ENCODE measurements around the gene RASSF8. TPM values are rescaled to one million over a fixed set of nuclear protein-coding genes. Genes with fewer than 3 reads are reported as not detected.

RASSF8 gene
- polyA plus RNA-seq, 4 donors = 0.22 to 6.0 (median 2.6) TPM

DNA sequence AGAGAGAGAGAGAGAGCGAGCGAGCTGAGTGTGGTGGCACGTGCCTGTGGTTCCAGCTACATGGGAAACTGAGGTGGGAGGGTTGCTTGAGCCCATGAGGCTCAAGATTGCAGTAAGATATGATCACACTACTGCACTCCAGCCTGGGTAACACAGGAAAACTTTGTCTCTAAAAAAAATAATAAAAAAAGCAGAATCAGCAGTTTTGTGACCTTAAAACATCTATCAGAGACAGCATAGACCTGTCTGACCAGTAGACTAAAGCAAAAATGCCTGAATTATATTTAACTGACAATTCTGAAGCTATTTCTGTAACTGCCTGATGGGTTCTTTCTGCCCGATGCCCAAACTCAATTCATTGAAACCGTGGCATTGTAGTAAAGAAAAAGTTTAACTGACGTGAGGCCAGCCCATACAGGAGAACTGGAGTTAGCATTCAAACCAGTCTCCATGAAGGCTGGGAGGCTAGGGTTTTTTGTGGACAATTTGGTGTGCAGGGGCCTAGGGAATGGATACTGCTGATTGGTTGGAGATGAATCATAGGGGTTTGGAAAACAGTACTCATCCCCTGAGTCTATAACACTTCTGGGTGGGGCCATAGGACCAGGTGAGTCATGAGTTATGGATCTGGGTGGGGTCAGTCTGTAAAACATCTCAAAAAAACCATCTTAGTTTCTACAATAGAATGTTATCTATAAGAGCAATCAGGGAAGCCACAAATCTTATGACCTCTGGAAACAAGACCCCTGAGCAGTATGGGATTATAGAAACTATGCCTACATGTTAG is 8.0 kb upstream of the RASSF8 start:
- DNase-seq = no peak
- Histone ChIP-seq H3K4me1 (ENCODE audit: control insufficient read depth in 3 of 3, insufficient read depth in 2 of 3, low read depth in 1 of 3, low read length in 2 of 3) (no peaks in the 10 kb centered on the region), H3K9me3 (ENCODE audit: control insufficient read depth in 2 of 2, insufficient read depth in 1 of 2, low read depth in 1 of 2, low read length in 1 of 2) (no peaks in the 10 kb centered on the region), H3K4me3 (ENCODE audit: low read depth in 1 of 3, low read length in 3 of 3) (no peak overlapping the region), H3K27ac (ENCODE audit: low read depth in 1 of 3, low read length in 2 of 3) (no peak overlapping the region), H3K36me3 (ENCODE audit: control insufficient read depth in 3 of 3, insufficient read depth in 2 of 3, low read depth in 1 of 3, low read length in 3 of 3) (no peaks in the 10 kb centered on the region), H3K27me3 (ENCODE audit: control insufficient read depth in 3 of 3, insufficient read depth in 3 of 3, low read length in 3 of 3) (no peaks in the 10 kb centered on the region)
- FAIRE-seq = no peak
- 91 to 94% (median 93%) methylated on average over 5 of the region's 6 CpGs for WGBS, 3 donors

DNA sequence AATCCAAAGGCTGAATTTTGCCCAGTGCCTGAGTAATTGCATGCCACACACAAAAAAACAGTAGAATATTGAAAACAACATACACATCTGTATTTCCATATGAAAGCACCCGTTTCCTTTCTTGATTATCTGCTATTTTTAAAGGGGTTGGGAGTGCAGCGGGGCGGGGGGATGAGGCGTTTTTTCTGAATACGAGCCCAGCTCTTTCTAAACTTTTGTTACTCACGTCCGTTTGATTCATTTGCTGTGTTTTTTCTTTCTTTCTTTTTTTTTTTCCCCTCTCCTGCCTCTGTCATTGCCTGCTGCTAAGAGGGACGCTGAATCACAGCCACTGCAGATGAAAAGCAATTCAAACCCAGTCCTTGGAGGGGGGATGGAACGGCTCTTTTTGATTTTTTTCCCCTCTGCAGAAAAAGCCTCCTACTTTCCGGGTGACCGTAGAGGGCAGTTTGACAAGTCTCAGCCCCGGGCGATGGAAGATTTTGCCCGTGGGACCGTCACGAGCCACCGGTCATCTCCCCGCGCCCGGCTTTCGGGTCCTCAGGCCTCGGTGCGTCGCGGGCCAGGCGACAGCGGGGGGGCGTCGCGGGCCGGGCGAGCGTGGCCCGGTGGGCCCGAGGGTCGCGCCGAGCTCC is 572 bp upstream of the RASSF8 start:
- 2 to 4% (median 3%) methylated on average over 37 to 38 of the region's 38 CpGs for WGBS, 3 donors
- Histone ChIP-seq H3K36me3 (ENCODE audit: control insufficient read depth in 3 of 3, insufficient read depth in 2 of 3, low read depth in 1 of 3, low read length in 3 of 3) (no peaks in the 10 kb centered on the region), H3K4me3 (ENCODE audit: low read depth in 1 of 3, low read length in 3 of 3) (peak overlapping the region; percentile 55 to 74 (median 70)), H3K4me1 (ENCODE audit: control insufficient read depth in 3 of 3, insufficient read depth in 2 of 3, low read depth in 1 of 3, low read length in 2 of 3) (no peaks in the 10 kb centered on the region), H3K27ac (ENCODE audit: low read depth in 1 of 3, low read length in 2 of 3) (peak overlapping the region in 2 of 3 donors; percentile 68 to 80), H3K27me3 (ENCODE audit: control insufficient read depth in 3 of 3, insufficient read depth in 3 of 3, low read length in 3 of 3) (peaks cover 0 to 5% (median 0%) of the 10 kb centered on the region in 3 donors), H3K9me3 (ENCODE audit: control insufficient read depth in 2 of 2, insufficient read depth in 1 of 2, low read depth in 1 of 2, low read length in 1 of 2) (no peaks in the 10 kb centered on the region)
- FAIRE-seq (no peak), DNase-seq (peak in 1 of 2 donors; percentile 8)

DNA sequence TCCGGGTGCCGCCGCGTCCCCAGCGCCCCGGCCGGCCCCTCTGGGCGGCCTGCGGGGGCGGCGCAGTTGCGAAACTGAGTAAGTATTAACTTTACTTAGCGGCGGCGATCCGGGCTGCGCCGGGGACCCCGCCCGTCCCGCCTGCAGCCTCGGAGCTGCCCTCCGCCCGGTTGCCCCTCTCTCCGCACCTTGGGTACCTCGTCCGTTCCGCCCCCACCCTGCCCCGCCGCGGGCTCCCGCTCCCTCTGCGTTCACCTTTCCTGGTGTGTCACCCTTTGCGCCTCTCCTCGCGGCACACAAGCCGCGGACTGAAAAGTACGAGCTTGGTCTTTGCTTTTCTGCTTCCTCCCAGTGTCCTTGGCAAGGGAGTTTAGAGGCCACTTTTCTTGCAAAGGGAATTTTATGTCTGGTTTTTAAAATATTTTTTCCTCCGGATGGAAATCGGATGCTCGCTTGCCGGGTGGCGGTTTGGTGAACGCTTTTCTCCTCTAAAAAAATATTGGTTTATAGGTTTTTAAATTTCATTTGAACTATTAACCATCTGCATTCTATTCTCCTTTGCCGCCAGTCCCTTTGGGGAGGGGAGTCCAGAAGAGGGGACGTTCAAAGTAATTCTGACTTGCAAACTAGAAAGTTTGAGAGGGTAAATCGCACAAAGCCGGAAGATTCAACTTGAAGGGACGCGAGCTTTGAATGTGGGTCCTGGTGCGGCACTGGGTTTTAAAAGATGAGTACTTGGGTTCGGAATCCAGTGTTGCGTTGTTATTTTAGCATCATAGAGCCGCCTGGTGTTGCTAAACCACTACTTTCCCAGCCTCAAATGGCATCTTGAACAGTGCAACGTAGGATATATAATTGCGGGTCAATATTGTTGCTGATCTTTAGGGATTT is 834 bp downstream of the RASSF8 start:
- FAIRE-seq (no peak), DNase-seq (peak in 1 of 2 donors; percentile 78)
- Histone ChIP-seq H3K4me1 (ENCODE audit: control insufficient read depth in 3 of 3, insufficient read depth in 2 of 3, low read depth in 1 of 3, low read length in 2 of 3) (no peaks in the 10 kb centered on the region), H3K4me3 (ENCODE audit: low read depth in 1 of 3, low read length in 3 of 3) (peak overlapping the region; percentile 70 to 80 (median 74)), H3K27ac (ENCODE audit: low read depth in 1 of 3, low read length in 2 of 3) (peak overlapping the region in 2 of 3 donors; percentile 75 to 93), H3K9me3 (ENCODE audit: control insufficient read depth in 2 of 2, insufficient read depth in 1 of 2, low read depth in 1 of 2, low read length in 1 of 2) (no peaks in the 10 kb centered on the region), H3K36me3 (ENCODE audit: control insufficient read depth in 3 of 3, insufficient read depth in 2 of 3, low read depth in 1 of 3, low read length in 3 of 3) (peaks cover 0 to 3% (median 0%) of the 10 kb centered on the region in 3 donors), H3K27me3 (ENCODE audit: control insufficient read depth in 3 of 3, insufficient read depth in 3 of 3, low read length in 3 of 3) (peaks cover 0 to 5% (median 0%) of the 10 kb centered on the region in 3 donors)
- WGBS, 3 donors = 0 to 2% (median 1%) methylated on average over 43 to 57 of the region's 57 CpGs

DNA sequence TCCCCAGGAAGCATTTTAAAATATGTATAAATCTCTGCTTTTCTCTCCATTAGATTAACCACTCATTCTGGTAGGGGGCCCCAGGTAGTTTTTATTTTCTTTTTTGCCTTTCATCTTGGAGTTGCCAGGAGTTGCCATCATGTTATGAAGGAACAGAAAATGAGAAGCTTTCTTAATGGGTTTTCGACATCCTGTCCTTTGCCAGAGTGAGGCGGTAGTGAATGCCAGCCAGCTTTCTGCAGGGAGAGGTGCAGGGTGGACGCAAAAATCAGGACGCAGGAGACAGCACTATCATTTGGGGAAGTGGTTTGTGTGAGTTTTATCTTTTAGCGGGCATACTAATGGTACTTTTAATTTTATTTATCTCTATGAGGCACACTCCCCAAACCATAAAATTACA is 1.7 kb downstream of the RASSF8 start:
- H3K4me1 ChIP-seq (ENCODE audit: control insufficient read depth in 3 of 3, insufficient read depth in 2 of 3, low read depth in 1 of 3, low read length in 2 of 3) = no peaks in the 10 kb centered on the region
- no peak for FAIRE-seq
- no peaks in the 10 kb centered on the region for H3K9me3 ChIP-seq (ENCODE audit: control insufficient read depth in 2 of 2, insufficient read depth in 1 of 2, low read depth in 1 of 2, low read length in 1 of 2)
- peak in 1 of 2 donors; percentile 24 for DNase-seq
- WGBS, 3 donors = 5 to 20% (median 13%) methylated on average over 5 of the region's 5 CpGs
- peaks cover 0 to 3% (median 0%) of the 10 kb centered on the region in 3 donors for H3K36me3 ChIP-seq (ENCODE audit: control insufficient read depth in 3 of 3, insufficient read depth in 2 of 3, low read depth in 1 of 3, low read length in 3 of 3)
- peak overlapping the region in 1 of 3 donors; percentile 80 for H3K4me3 ChIP-seq (ENCODE audit: low read depth in 1 of 3, low read length in 3 of 3)
- no peak overlapping the region for H3K27ac ChIP-seq (ENCODE audit: low read depth in 1 of 3, low read length in 2 of 3)
- H3K27me3 ChIP-seq (ENCODE audit: control insufficient read depth in 3 of 3, insufficient read depth in 3 of 3, low read length in 3 of 3) = peaks cover 0 to 5% (median 0%) of the 10 kb centered on the region in 3 donors

DNA sequence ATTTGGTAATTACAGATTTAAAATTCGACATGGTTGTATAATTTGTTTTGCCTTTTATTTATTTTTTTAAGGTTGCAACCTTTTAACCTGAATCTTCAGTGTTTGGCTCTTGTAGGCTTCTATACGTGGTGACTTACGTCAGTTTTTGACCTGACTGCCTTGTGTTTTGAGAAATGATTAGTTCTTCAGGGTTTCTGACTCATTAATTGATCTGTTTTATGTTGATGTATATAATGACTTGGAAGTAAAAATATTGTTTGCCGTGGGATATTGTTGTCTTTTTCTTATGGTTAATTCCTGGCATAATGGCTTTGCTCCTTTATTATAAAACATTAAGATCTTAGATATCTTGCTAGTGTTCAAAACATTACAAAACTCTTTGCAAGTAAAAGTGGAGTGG is 2.5 kb downstream of the RASSF8 start:
- WGBS, 3 donors = 47 to 51% (median 50%) methylated on average over 4 of the region's 4 CpGs
- no peak overlapping the region for H3K4me3 ChIP-seq (ENCODE audit: low read depth in 1 of 3, low read length in 3 of 3)
- H3K9me3 ChIP-seq (ENCODE audit: control insufficient read depth in 2 of 2, insufficient read depth in 1 of 2, low read depth in 1 of 2, low read length in 1 of 2) = no peaks in the 10 kb centered on the region
- peaks cover 0 to 5% (median 0%) of the 10 kb centered on the region in 3 donors for H3K27me3 ChIP-seq (ENCODE audit: control insufficient read depth in 3 of 3, insufficient read depth in 3 of 3, low read length in 3 of 3)
- H3K4me1 ChIP-seq (ENCODE audit: control insufficient read depth in 3 of 3, insufficient read depth in 2 of 3, low read depth in 1 of 3, low read length in 2 of 3) = no peaks in the 10 kb centered on the region
- peaks cover 0 to 3% (median 0%) of the 10 kb centered on the region in 3 donors for H3K36me3 ChIP-seq (ENCODE audit: control insufficient read depth in 3 of 3, insufficient read depth in 2 of 3, low read depth in 1 of 3, low read length in 3 of 3)
- H3K27ac ChIP-seq (ENCODE audit: low read depth in 1 of 3, low read length in 2 of 3) = no peak overlapping the region
- FAIRE-seq (no peak), DNase-seq (no peak)

DNA sequence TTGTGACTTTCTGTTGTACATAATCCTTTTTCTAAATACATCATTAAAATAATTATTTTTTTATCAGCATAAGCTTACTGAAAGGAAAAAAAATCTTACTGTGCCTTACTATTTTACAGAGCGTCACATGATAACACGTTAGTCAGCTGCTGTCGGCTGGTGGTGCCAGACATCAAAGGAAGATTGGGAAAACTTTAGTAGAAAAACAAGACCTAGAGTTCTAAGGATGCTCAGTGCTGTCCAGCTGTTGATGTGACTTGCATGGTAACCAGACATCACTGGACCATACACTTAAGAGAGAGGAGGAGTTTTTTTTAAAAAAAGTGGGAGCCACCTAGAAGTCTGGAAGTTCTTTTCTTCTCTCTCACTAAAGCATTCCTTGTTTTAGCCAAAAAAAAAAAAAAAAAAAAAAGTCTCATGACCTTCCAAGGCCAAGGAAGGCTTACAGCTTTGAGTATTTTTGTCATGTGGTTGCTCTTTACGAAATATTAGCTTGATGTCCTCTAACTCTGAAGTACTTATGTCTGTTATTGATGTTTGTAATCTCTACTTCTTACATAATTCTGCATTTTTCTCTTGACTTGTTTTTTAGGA is 4.5 kb downstream of the RASSF8 start:
- H3K36me3 ChIP-seq (ENCODE audit: control insufficient read depth in 3 of 3, insufficient read depth in 2 of 3, low read depth in 1 of 3, low read length in 3 of 3) = peaks cover 0 to 3% (median 0%) of the 10 kb centered on the region in 3 donors
- no peak overlapping the region for H3K27ac ChIP-seq (ENCODE audit: low read depth in 1 of 3, low read length in 2 of 3)
- DNase-seq (no peak), FAIRE-seq (no peak)
- 65 to 70% (median 68%) methylated on average over 4 of the region's 4 CpGs for WGBS, 3 donors
- no peak overlapping the region for H3K4me3 ChIP-seq (ENCODE audit: low read depth in 1 of 3, low read length in 3 of 3)
- H3K9me3 ChIP-seq (ENCODE audit: control insufficient read depth in 2 of 2, insufficient read depth in 1 of 2, low read depth in 1 of 2, low read length in 1 of 2) = no peaks in the 10 kb centered on the region
- H3K4me1 ChIP-seq (ENCODE audit: control insufficient read depth in 3 of 3, insufficient read depth in 2 of 3, low read depth in 1 of 3, low read length in 2 of 3) = no peaks in the 10 kb centered on the region
- peaks cover 0 to 5% (median 0%) of the 10 kb centered on the region in 3 donors for H3K27me3 ChIP-seq (ENCODE audit: control insufficient read depth in 3 of 3, insufficient read depth in 3 of 3, low read length in 3 of 3)

DNA sequence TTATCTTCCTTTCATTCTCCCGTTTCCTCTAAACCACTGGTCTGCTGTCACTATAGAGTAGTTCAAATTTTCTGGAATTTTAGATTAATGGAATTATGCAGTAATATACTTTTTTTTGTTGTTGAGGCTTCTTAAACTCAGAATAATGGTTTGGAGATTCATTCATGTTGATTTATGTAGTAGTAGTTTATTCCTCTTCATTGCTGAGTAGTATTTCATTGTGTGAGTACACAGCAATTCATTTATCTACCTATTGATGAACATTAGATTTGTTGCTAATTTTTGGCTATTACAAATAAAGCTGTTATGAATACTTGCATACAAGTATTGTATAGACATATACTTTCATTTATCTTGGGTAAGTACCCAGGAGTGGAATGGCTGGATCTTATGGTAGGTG is 7.2 kb downstream of the RASSF8 start:
- Histone ChIP-seq H3K4me3 (ENCODE audit: low read depth in 1 of 3, low read length in 3 of 3) (no peak overlapping the region), H3K9me3 (ENCODE audit: control insufficient read depth in 2 of 2, insufficient read depth in 1 of 2, low read depth in 1 of 2, low read length in 1 of 2) (peaks cover 0 to 1% of the 10 kb centered on the region in 2 donors), H3K27ac (ENCODE audit: low read depth in 1 of 3, low read length in 2 of 3) (no peak overlapping the region), H3K36me3 (ENCODE audit: control insufficient read depth in 3 of 3, insufficient read depth in 2 of 3, low read depth in 1 of 3, low read length in 3 of 3) (peaks cover 0 to 3% (median 0%) of the 10 kb centered on the region in 3 donors), H3K4me1 (ENCODE audit: control insufficient read depth in 3 of 3, insufficient read depth in 2 of 3, low read depth in 1 of 3, low read length in 2 of 3) (no peaks in the 10 kb centered on the region), H3K27me3 (ENCODE audit: control insufficient read depth in 3 of 3, insufficient read depth in 3 of 3, low read length in 3 of 3) (peaks cover 0 to under 1% (median 0%) of the 10 kb centered on the region in 3 donors)
- DNase-seq (no peak), FAIRE-seq (no peak)
- 91 to 97% (median 92%) methylated on average over 1 of the region's 1 CpG for WGBS, 3 donors

DNA sequence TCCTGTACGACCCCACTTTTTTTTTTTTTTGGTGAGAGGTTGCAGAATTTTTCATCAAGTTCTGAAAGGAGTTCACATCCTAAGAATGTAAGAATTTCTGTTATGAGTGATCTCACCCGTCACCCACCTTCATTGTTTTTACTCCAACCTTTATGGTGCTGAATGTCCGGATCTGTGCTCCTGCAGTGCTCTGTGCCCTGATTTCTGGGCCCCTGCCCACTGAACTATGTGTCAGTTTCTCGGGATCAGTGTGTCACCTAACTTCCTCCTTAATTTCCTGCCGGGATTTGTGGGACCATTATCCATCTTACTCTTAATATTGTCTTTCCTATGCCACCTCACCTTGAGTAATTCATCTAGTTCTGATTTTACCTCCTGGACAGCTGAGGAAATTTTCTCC is 11.6 kb downstream of the RASSF8 start:
- Histone ChIP-seq H3K36me3 (ENCODE audit: control insufficient read depth in 3 of 3, insufficient read depth in 2 of 3, low read depth in 1 of 3, low read length in 3 of 3) (no peaks in the 10 kb centered on the region), H3K27me3 (ENCODE audit: control insufficient read depth in 3 of 3, insufficient read depth in 3 of 3, low read length in 3 of 3) (no peaks in the 10 kb centered on the region), H3K27ac (ENCODE audit: low read depth in 1 of 3, low read length in 2 of 3) (no peak overlapping the region), H3K9me3 (ENCODE audit: control insufficient read depth in 2 of 2, insufficient read depth in 1 of 2, low read depth in 1 of 2, low read length in 1 of 2) (peaks cover 0 to 1% of the 10 kb centered on the region in 2 donors), H3K4me3 (ENCODE audit: low read depth in 1 of 3, low read length in 3 of 3) (no peak overlapping the region), H3K4me1 (ENCODE audit: control insufficient read depth in 3 of 3, insufficient read depth in 2 of 3, low read depth in 1 of 3, low read length in 2 of 3) (peaks cover 0 to 6% (median 2%) of the 10 kb centered on the region in 3 donors)
- no peak for FAIRE-seq
- WGBS, 3 donors = 68 to 82% (median 74%) methylated on average over 5 of the region's 5 CpGs
- no peak for DNase-seq
